NCI-H2107 treated with DMSO at 0.1 percent for 48 hours (cell line): Measurements from ENCODE around the gene CRYGS.
A peak's percentile ranks its signal among the peaks of the same experiment; 100 is the strongest.
"Not testable (repeated sequence)": the region's sequence is repeated elsewhere in the genome, so short reads cannot be mapped to it uniquely, and the experiment has no call there.

Experiments
- DNase-seq: peaks from one replicate; lab custom pipeline; 2025; ENCODE audit not compliant: unreplicated experiment; lab: John Stamatoyannopoulos, UW

Gene CRYGS

GRCh38 chr3:186520431-186520830, 23.7 kb downstream of the CRYGS start:
- DNase-seq, result no peak

GRCh38 chr3:186519021-186519658, 25.0 kb downstream of the CRYGS start:
- no peak for DNase-seq

- DNase-seq, result no peak
These were observed 27.0 kb downstream of the CRYGS start for GRCh38 chr3:186517218-186517617.

- no peak for DNase-seq
These were observed 27.5 kb downstream of the CRYGS start for GRCh38 chr3:186516646-186517045.

GRCh38 chr3:186515125-186515524, 29.1 kb downstream of the CRYGS start:
- DNase-seq, result no peak

GRCh38 chr3:186514296-186515002, 29.7 kb downstream of the CRYGS start:
- no peak for DNase-seq

GRCh38 chr3:186513386-186513785, 30.8 kb downstream of the CRYGS start:
- DNase-seq, result no peak

GRCh38 chr3:186512570-186513302, 31.4 kb downstream of the CRYGS start:
- DNase-seq, result no peak

GRCh38 chr3:186511702-186512101, 32.5 kb downstream of the CRYGS start:
- no peak for DNase-seq

- DNase-seq, result no peak
These were observed 32.9 kb downstream of the CRYGS start for GRCh38 chr3:186511245-186511644.

- no peak for DNase-seq
These were observed 33.7 kb downstream of the CRYGS start for GRCh38 chr3:186510374-186511079.

- peak; percentile 98 for DNase-seq
These were observed 34.8 kb downstream of the CRYGS start for GRCh38 chr3:186509423-186509822.

GRCh38 chr3:186506857-186507256, 37.3 kb downstream of the CRYGS start:
- DNase-seq, result no peak

GRCh38 chr3:186506191-186506739, 37.9 kb downstream of the CRYGS start:
- no peak for DNase-seq

- no peak for DNase-seq
These were observed 41.0 kb downstream of the CRYGS start for GRCh38 chr3:186502966-186503712.

- DNase-seq, result peak; percentile 60
These were observed 41.8 kb downstream of the CRYGS start for GRCh38 chr3:186502138-186502948.

- not testable (repeated sequence) for DNase-seq
These were observed 44.2 kb downstream of the CRYGS start for GRCh38 chr3:186499949-186500348.

GRCh38 chr3:186498022-186498421, 46.2 kb downstream of the CRYGS start:
- DNase-seq, result not testable (repeated sequence)

GRCh38 chr3:186497608-186498007, 46.6 kb downstream of the CRYGS start:
- DNase-seq, result no peak

GRCh38 chr3:186496635-186497034, 47.5 kb downstream of the CRYGS start:
- no peak for DNase-seq
